ENCODE results near the gene NTN4. TPM values are rescaled to one million over a fixed set of nuclear protein-coding genes. Genes with fewer than 3 reads are reported as not detected.
A peak's percentile ranks its signal among the peaks of the same experiment; 100 is the strongest.

NTN4 gene
- total RNA-seq, 1 donor: 135 TPM

DNA sequence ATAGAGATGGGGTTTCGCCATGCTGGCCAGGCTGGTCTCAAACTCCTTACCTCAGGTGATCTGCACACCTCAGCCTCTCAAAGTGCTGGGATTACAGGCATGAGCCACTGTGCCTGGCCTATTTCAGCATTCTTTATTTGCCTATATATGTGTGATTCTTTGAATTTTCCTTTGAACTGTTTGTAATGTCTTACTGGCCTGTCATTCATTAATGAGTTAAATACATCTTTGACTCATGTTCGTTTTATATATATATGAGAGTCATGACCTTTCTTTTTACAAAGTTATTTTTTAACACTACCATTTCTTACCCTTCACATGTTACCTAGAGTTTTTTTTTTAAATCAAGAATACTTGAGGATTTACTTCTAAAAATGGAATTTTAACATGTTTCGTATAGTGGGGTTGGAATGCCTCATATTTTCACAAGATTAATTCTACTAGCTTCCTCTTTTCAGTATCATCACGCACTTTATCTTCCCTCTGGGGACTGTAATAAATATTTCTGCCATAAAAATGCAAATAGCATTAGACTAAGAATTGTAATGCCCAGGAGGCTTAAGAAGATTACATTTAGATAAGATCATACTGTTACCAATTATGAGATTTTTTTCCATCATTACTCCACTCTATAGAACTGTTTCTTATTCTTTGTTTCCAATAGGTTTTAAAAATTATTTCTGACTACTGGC lies 66.7 kb downstream of the NTN4 start:
- DNase-seq (ENCODE audit: low read depth): no peak
- TF ChIP-seq, protein P1, sequence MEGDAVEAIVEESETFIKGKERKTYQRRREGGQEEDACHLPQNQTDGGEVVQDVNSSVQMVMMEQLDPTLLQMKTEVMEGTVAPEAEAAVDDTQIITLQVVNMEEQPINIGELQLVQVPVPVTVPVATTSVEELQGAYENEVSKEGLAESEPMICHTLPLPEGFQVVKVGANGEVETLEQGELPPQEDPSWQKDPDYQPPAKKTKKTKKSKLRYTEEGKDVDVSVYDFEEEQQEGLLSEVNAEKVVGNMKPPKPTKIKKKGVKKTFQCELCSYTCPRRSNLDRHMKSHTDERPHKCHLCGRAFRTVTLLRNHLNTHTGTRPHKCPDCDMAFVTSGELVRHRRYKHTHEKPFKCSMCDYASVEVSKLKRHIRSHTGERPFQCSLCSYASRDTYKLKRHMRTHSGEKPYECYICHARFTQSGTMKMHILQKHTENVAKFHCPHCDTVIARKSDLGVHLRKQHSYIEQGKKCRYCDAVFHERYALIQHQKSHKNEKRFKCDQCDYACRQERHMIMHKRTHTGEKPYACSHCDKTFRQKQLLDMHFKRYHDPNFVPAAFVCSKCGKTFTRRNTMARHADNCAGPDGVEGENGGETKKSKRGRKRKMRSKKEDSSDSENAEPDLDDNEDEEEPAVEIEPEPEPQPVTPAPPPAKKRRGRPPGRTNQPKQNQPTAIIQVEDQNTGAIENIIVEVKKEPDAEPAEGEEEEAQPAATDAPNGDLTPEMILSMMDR (IDR thresholded peaks at IDR 0.05; ENCODE audit: insufficient read depth, low read depth, low read length): no peak
- no peak overlapping the region for H3K4me3 ChIP-seq (ENCODE audit: low read depth, low read length)

DNA sequence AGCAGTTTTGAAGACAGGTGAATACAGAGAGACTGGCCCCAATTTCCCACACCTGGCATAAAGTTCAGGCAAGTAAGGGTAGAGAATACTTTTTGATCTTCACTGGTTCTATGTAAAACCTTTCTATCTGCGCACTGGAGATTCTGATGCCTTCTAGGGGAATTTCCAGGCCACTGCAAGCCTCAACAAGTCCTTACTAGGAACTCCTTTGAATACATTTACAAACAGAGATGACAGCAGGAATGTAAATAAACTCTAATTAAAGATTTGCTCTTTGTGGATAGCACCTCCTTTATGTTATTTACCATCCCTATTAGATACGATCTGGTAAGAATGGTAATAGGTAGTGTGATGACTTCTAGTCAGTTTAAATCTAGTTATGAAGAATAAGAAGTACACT lies 69.2 kb downstream of the NTN4 start:
- no peak overlapping the region for H3K4me3 ChIP-seq (ENCODE audit: low read depth, low read length)
- TF ChIP-seq, protein P1 (IDR thresholded peaks at IDR 0.05; ENCODE audit: insufficient read depth, low read depth, low read length): peak; percentile 19
- peak; percentile 25 for DNase-seq (ENCODE audit: low read depth)

DNA sequence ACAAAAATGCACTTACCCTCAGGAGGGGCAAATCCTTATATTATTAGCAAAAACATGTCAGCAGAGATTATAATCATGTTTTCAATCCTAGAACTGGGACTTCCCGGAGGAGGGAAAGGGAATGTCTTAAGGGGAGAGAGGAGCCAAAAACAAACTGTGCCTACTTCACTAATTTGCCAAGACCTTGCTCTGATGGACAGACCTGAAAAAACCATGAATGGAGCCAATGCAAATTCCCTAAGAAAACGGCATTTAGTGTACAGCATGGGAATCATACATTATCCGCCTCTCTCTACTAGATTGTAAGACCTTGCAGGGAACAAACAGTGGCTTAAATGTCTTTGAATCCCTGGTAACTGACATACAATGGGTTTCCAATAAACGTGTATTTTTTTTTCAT lies 70.4 kb downstream of the NTN4 start:
- DNase-seq (ENCODE audit: low read depth): no peak
- TF ChIP-seq, protein P1 (IDR thresholded peaks at IDR 0.05; ENCODE audit: insufficient read depth, low read depth, low read length): no peak
- no peak overlapping the region for H3K4me3 ChIP-seq (ENCODE audit: low read depth, low read length)

DNA sequence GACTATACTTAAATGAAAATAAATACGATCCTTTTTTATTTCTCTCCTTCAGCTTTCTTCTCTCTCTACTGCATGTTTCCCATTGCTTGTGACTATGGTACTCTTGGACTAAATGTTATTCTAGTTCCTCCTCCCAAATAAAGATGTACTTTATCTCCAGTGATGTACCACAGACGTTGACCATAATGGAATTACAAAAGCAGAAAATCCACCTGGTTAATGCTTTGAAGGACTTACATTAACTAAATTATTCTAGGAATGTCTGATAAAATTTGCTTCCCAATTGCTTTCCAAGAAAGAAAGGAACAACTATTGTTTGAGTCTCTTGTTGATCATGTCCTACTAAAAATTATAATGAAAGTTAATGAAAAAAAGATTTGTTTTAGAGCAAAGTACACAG lies 71.8 kb downstream of the NTN4 start:
- DNase-seq (ENCODE audit: low read depth): no peak
- TF ChIP-seq, protein P1 (IDR thresholded peaks at IDR 0.05; ENCODE audit: insufficient read depth, low read depth, low read length): no peak
- no peak overlapping the region for H3K4me3 ChIP-seq (ENCODE audit: low read depth, low read length)

DNA sequence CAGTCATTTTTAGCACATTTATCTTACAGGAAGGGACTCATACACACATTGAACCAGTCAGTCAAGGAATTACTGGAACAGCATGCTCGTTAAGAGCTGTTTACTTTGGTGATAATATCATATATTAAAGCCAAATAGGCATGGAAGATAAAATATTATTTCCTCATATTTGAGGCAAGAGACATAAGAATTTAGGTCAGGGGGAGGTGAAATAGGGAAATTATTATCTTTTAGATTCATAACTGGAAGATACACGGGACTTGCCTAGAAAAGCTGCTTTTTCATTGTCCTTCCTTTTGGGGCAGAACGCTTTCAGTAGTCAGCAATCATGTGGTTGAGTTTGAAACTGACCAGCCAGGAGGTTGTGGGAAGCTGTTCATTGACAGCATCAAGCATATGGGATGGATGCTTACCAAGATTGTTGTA lies 72.5 kb downstream of the NTN4 start:
- H3K4me3 ChIP-seq (ENCODE audit: low read depth, low read length): no peak overlapping the region
- DNase-seq (ENCODE audit: low read depth): no peak
- TF ChIP-seq, protein P1 (IDR thresholded peaks at IDR 0.05; ENCODE audit: insufficient read depth, low read depth, low read length): no peak

DNA sequence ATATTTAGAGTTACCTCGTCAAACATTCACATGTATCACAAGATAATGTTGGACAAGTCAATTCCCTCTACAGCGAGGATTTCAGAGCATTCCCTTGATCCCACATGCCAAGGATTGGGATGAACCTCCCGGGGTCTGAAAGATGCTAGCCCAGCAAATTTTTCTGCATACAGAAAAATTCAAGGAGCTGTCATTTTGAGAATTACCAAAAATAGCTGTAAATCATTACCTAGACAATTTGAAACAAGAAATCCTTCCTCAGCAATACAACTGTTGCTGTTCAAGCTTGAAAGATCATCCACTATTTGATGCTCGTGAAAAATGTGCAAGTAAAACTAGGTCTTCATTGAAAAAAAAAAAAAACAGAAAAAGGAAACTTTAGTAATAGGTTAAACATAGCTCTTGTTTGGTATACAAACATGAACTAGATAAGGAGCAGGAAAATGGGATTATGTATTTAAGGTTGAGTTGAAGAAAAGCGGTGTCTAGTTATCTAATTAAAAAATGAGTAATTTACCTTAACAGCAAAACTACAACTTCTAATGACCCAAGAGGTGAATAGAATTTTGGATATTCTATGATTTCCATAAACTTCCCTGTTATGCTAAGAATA lies 73.1 kb downstream of the NTN4 start:
- no peak overlapping the region for H3K4me3 ChIP-seq (ENCODE audit: low read depth, low read length)
- TF ChIP-seq, protein P1 (IDR thresholded peaks at IDR 0.05; ENCODE audit: insufficient read depth, low read depth, low read length): no peak

More for the DNA sequence above, 73.1 kb downstream of the NTN4 start:
- DNase-seq (ENCODE audit: low read depth): no peak

Data from fibroblast of villous mesenchyme (primary cell).